ENCODE measurements around the gene ADRM1. TPM values are rescaled to one million over a fixed set of nuclear protein-coding genes. Genes with fewer than 3 reads are reported as not detected.

ADRM1 gene
- total RNA-seq, 2 experiments from 2014 or later, result 40.8 to 44.3 TPM

GRCh38 chr20:62262064-62262463 is 40.7 kb upstream of the ADRM1 start:
- Histone ChIP-seq H3K4me1 (ENCODE audit: insufficient read depth, low read length) (no peaks in the 10 kb centered on the region), H3K4me3 (ENCODE audit: low read length) (no peak overlapping the region), H3K27me3 (ENCODE audit: control insufficient read depth in 1 of 2, insufficient read depth in 2 of 2, low read length in 2 of 2) (no peaks in the 10 kb centered on the region), H3K36me3 (ENCODE audit: insufficient read depth, low read length) (peaks cover 85% of the 10 kb centered on the region), H3K27ac (ENCODE audit: low read depth in 1 of 2, low read length in 2 of 2) (no peak overlapping the region), H3K9me3 (ENCODE audit: control insufficient read depth in 1 of 2, insufficient read depth in 1 of 2, low read length in 2 of 2) (no peaks in the 10 kb centered on the region)
- ATAC-seq (ENCODE audit: poor library complexity), result no peak
- Mint-ChIP-seq H3K27me3 (no peaks in the 10 kb centered on the region), H3K4me3 (no peak overlapping the region), H3K4me1 (ENCODE audit: low read depth) (no peaks in the 10 kb centered on the region), H3K27ac (no peak overlapping the region), H3K36me3 (ENCODE audit: low read depth) (peaks cover 79% of the 10 kb centered on the region), H3K9me3 (no peaks in the 10 kb centered on the region)
- intact Hi-C loops (cut with DNase I, micrococcal nuclease), result no loop called here
- no peak for TF ChIP-seq CTCF (IDR thresholded peaks at IDR 0.05)
- CTCF ChIA-PET, result no interaction called here
- POLR2A ChIA-PET, result no interaction called here
- DNase-seq, result no peak

DNA sequence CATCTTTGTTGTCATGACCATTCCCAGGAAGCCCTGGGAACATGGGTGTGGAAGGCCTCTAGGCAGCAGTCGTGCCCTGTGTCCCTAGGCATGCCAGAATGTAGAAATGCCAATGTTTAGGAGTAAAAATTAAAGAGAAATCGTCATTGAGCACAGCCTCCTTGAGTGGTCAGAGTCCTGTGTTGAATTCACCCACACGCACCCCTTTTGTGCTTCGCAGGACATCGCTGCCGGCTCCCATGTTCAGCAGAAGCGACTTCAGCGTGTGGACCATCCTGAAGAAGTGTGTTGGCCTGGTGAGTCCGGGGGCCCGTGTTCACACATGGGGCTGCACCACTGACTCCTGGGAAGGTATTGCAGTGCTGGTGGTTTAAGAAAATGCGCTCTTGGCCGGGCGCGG is 39.4 kb upstream of the ADRM1 start:
- H3K27me3 Mint-ChIP-seq, result no peaks in the 10 kb centered on the region
- Histone ChIP-seq H3K27ac (ENCODE audit: low read depth in 1 of 2, low read length in 2 of 2) (no peak overlapping the region), H3K36me3 (ENCODE audit: insufficient read depth, low read length) (peaks cover 80% of the 10 kb centered on the region), H3K9me3 (ENCODE audit: control insufficient read depth in 1 of 2, insufficient read depth in 1 of 2, low read length in 2 of 2) (no peaks in the 10 kb centered on the region), H3K4me1 (ENCODE audit: insufficient read depth, low read length) (no peaks in the 10 kb centered on the region), H3K27me3 (ENCODE audit: control insufficient read depth in 1 of 2, insufficient read depth in 2 of 2, low read length in 2 of 2) (no peaks in the 10 kb centered on the region), H3K4me3 (ENCODE audit: low read length) (no peak overlapping the region)
- H3K4me1 Mint-ChIP-seq (ENCODE audit: low read depth), result no peaks in the 10 kb centered on the region
- H3K4me3 Mint-ChIP-seq, result no peak overlapping the region
- ChIA-PET CTCF (no interaction called here), POLR2A (no interaction called here)
- H3K36me3 Mint-ChIP-seq (ENCODE audit: low read depth), result peaks cover 76% of the 10 kb centered on the region
- H3K9me3 Mint-ChIP-seq, result no peaks in the 10 kb centered on the region
- H3K27ac Mint-ChIP-seq, result no peak overlapping the region
- DNase-seq, result no peak
- ATAC-seq (ENCODE audit: poor library complexity), result no peak
- intact Hi-C loops (cut with DNase I, micrococcal nuclease), result no loop called here
- TF ChIP-seq CTCF (IDR thresholded peaks at IDR 0.05), result no peak

DNA sequence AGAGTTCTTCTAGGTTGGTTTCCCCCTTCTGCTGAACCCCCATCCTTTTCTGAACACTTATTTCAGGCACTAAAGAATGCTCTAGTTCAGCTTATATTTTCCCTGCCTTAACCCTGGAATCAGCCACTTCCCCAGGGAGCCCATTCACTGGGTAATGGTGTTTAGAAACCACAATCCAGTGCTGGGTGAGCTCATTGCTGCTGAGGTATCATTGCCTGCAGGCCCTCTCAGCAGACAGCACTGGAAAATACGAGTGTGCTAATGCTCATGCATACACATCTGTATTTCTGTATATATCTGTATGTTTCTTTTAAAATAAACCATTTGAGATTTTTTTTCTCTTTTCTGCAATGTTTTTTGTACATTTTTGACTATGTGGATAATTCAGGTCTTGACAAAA is 37.4 kb upstream of the ADRM1 start:
- DNase-seq (no peak), ATAC-seq (ENCODE audit: poor library complexity) (no peak)
- POLR2A ChIA-PET, result no interaction called here
- H3K36me3 ChIP-seq (ENCODE audit: insufficient read depth, low read length), result peaks cover 65% of the 10 kb centered on the region
- Mint-ChIP-seq H3K9me3 (no peaks in the 10 kb centered on the region), H3K4me3 (no peak overlapping the region), H3K27ac (no peak overlapping the region), H3K36me3 (ENCODE audit: low read depth) (peaks cover 73% of the 10 kb centered on the region), H3K27me3 (no peaks in the 10 kb centered on the region), H3K4me1 (ENCODE audit: low read depth) (no peaks in the 10 kb centered on the region)
- no peaks in the 10 kb centered on the region for H3K4me1 ChIP-seq (ENCODE audit: insufficient read depth, low read length)
- no peak overlapping the region for H3K4me3 ChIP-seq (ENCODE audit: low read length)
- no peaks in the 10 kb centered on the region for H3K27me3 ChIP-seq (ENCODE audit: control insufficient read depth in 1 of 2, insufficient read depth in 2 of 2, low read length in 2 of 2)
- H3K9me3 ChIP-seq (ENCODE audit: control insufficient read depth in 1 of 2, insufficient read depth in 1 of 2, low read length in 2 of 2), result no peaks in the 10 kb centered on the region
- intact Hi-C loops (cut with DNase I, micrococcal nuclease), result no loop called here
- TF ChIP-seq CTCF (IDR thresholded peaks at IDR 0.05), result no peak
- CTCF ChIA-PET, result no interaction called here
- H3K27ac ChIP-seq (ENCODE audit: low read depth in 1 of 2, low read length in 2 of 2), result no peak overlapping the region

Measured in CD4-positive, alpha-beta T cell (primary cell).